Measurements from ENCODE around the gene PLXNA3. TPM values are rescaled to one million over a fixed set of nuclear protein-coding genes. Genes with fewer than 3 reads are reported as not detected.

The PLXNA3 gene
- total RNA-seq, 1 donor from 2014 or later = 49.0 TPM

DNA sequence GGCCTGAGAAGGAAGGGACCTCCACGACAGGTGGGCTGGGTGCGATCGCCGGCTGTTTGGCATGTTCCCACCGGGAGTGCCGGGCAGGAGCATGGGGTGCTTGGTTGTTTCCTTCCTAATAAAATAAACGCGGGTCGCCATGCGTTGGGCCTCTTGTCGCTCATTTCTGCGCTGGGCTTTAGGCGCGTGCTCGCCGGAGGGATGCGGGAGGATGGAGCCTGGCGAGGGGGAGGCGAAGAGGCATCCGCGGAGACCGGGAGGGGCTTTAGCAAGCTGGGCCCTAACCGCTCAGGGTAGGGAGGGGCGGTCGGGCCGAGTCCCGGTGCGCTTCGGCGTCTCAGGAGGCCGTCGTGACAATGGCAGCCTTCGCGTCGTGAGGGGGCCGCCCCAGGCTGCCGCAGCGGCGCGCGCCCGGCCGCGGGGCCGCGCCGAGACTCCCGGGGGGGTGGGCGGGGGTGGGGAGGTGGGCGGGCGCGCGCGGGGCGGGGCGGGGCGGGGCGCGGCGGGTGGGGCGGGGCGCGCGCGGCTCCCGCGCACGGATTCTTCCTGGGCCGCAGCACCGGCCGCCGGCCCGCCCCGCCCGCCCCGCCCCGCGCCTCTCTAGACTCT is 21.6 kb upstream of the PLXNA3 start:
- no peaks in the 10 kb centered on the region for H3K9me3 ChIP-seq
- ATAC-seq (peak; percentile 62), DNase-seq (no peak)
- H3K27ac ChIP-seq = peak overlapping the region; percentile 74
- H3K27me3 ChIP-seq = no peaks in the 10 kb centered on the region
- peak overlapping the region; percentile 75 for H3K4me3 ChIP-seq
- TF ChIP-seq, protein P1, sequence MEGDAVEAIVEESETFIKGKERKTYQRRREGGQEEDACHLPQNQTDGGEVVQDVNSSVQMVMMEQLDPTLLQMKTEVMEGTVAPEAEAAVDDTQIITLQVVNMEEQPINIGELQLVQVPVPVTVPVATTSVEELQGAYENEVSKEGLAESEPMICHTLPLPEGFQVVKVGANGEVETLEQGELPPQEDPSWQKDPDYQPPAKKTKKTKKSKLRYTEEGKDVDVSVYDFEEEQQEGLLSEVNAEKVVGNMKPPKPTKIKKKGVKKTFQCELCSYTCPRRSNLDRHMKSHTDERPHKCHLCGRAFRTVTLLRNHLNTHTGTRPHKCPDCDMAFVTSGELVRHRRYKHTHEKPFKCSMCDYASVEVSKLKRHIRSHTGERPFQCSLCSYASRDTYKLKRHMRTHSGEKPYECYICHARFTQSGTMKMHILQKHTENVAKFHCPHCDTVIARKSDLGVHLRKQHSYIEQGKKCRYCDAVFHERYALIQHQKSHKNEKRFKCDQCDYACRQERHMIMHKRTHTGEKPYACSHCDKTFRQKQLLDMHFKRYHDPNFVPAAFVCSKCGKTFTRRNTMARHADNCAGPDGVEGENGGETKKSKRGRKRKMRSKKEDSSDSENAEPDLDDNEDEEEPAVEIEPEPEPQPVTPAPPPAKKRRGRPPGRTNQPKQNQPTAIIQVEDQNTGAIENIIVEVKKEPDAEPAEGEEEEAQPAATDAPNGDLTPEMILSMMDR (IDR thresholded peaks at IDR 0.05) = no peak
- H3K36me3 ChIP-seq = peaks cover 27% of the 10 kb centered on the region
- intact Hi-C loops (cut with DNase I) = no loop called here
- no peaks in the 10 kb centered on the region for H3K4me1 ChIP-seq

DNA sequence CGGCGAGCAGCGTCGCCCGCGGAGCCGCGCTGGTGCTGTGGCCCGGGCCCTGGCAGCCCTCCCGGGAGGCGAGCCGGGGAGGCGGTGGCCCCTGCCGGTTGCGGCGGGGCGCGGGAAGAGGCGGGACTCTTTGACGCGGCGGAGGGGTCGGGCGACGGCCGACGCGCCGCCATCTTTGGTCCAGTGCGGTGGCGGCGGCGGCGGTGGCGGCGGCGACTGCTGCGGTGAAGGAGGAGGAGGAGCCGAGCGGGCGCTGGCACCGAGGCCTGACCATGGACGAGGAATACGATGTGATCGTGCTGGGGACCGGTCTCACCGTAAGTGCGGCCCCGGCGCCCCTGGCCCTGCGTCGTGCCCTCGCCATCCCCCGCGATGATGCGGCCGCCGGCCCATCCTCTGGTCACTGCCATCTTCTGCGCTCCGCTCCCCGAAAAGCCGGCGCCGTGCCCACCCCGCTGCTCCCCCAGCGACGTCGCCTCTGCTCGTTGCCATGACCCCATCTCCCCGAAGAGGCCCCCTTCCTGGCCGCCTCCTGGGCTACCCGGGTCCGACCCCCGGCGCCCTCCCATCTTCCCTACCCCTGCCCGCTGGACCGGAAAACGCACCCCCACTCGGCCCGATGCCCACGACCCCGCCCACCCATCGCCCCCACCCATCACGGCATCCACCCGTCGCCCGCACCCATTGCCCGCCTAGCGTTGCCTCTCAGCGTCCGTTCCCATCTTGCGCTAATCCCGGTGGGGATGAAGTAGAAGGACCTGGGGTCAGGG is 20.9 kb upstream of the PLXNA3 start, which contains the start of gene GDI1:
GDI1 (plus strand) TSS at position 172 of the 770 bp plus-strand sequence; CDS start at position 273, 101 bp downstream.
- no peaks in the 10 kb centered on the region for H3K4me1 ChIP-seq
- H3K27ac ChIP-seq = peak within 1 kb of the TSS; percentile 74
- H3K4me3 ChIP-seq = peak within 1 kb of the TSS; percentile 75
- H3K36me3 ChIP-seq = peaks cover 25% of the 10 kb centered on the region
- DNase-seq (peak; percentile 82), ATAC-seq (peak; percentile 85)
- H3K9me3 ChIP-seq = no peaks in the 10 kb centered on the region
- TF ChIP-seq, protein P1 (IDR thresholded peaks at IDR 0.05) = no peak
- intact Hi-C loops (cut with DNase I) = no loop called here
- no peaks in the 10 kb centered on the region for H3K27me3 ChIP-seq

DNA sequence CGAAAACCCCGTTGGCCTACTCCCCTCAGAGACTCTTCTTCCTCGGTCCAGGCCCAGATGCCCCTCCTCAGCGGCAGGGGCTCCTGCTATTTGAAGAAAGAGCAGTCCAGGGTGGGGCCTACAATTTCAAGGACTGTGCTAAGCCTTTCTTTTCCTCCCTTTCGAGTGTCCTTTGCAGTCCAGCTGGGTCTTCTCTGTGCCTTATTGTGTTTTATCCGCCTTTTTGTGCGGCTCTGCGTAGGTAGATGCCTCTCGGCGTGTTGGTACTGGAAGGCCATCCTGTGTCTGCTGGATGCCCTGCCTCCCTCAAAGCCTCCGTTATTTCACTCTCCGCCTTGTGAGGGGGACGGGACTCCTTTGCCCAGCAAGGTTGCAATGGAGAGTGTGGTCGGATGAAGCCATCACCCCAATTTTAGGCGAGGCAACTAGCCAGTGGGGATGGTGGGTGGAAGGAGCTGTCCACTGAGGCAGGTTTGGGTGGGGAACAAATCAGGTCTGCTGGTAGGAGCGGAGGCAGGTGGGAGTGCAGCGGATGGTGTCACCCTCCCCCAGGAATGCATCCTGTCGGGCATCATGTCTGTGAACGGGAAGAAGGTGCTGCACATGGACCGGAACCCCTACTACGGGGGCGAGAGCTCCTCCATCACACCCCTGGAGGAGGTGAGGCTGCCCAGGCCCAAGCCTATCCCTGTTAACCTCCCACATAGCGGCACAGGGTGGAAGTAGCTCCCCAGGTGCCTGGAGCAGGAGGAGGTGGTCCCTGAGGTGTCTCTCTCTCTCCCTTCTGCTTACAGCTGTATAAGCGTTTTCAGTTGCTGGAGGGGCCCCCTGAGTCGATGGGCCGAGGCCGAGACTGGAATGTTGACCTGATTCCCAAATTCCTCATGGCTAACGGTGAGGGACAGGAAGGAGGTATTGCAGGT is 19.8 kb upstream of the PLXNA3 start:
- intact Hi-C loops (cut with DNase I) = no loop called here
- DNase-seq (no peak), ATAC-seq (no peak)
- H3K36me3 ChIP-seq = peaks cover 26% of the 10 kb centered on the region
- no peaks in the 10 kb centered on the region for H3K27me3 ChIP-seq
- no peaks in the 10 kb centered on the region for H3K4me1 ChIP-seq
- no peaks in the 10 kb centered on the region for H3K9me3 ChIP-seq
- H3K27ac ChIP-seq = no peak overlapping the region
- TF ChIP-seq, protein P1 (IDR thresholded peaks at IDR 0.05) = no peak
- peak overlapping the region; percentile 75 for H3K4me3 ChIP-seq

DNA sequence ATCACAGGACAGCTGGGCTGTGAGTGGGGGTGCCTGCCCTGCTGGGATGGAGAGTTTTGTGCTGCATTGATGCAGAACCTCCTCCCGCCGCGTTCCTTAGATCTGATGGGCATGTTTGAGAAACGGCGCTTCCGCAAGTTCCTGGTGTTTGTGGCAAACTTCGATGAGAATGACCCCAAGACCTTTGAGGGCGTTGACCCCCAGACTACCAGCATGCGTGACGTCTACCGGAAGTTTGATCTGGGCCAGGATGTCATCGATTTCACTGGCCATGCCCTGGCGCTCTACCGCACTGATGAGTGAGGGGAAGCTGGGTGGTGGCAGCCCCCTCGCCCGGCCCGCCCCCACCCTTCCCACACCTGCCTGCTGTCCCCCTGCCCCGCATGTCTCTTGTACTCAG is 18.2 kb upstream of the PLXNA3 start:
- intact Hi-C loops (cut with DNase I) = no loop called here
- Histone ChIP-seq H3K27me3 (no peaks in the 10 kb centered on the region), H3K4me1 (peaks cover 4% of the 10 kb centered on the region), H3K9me3 (no peaks in the 10 kb centered on the region), H3K36me3 (peaks cover 20% of the 10 kb centered on the region), H3K27ac (no peak overlapping the region), H3K4me3 (no peak overlapping the region)
- no peak for ATAC-seq
- TF ChIP-seq, protein P1 (IDR thresholded peaks at IDR 0.05) = no peak
- no peak for DNase-seq

DNA sequence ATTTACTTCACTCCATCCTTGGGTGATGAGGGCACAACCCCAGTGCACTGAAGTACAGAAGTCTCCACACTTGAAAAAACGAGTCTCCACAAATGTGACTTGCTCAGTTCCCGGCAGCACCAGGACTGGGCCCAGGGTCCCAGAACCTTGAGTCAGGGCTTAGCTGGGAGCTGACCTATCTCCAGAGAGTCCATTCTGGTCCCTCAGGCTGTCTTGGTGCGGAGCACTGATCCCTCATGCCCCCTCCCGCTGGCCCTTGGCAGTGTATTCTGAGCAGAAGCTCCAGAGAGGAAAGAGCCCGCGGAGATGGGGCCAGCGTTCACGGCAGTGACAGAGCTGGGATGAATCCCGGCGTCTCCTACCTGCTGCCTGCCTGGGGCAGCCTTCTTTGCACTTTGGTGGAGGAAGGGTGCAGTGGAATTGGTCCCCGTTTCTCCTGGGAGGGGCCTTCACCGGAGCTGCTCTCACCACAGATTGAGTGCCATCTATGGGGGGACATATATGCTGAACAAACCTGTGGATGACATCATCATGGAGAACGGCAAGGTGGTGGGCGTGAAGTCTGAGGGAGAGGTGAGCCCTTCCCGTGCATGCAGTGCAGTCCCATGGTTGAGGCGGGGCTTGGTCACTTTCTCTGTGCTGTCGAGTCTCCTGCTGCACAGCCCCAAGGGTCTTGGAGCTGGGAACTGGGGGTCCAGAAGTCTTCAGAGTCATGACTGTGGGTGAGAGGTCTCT is 17.3 kb upstream of the PLXNA3 start:
- TF ChIP-seq, protein P1 (IDR thresholded peaks at IDR 0.05) = no peak
- Histone ChIP-seq H3K27ac (no peak overlapping the region), H3K36me3 (peaks cover 19% of the 10 kb centered on the region), H3K27me3 (no peaks in the 10 kb centered on the region), H3K9me3 (no peaks in the 10 kb centered on the region), H3K4me3 (no peak overlapping the region), H3K4me1 (peaks cover 12% of the 10 kb centered on the region)
- DNase-seq (no peak), ATAC-seq (no peak)
- intact Hi-C loops (cut with DNase I) = no loop called here
